Sigmoid colon (tissue), 7 donors: ENCODE measurements around the gene NTNG1. TPM values are rescaled to one million over a fixed set of nuclear protein-coding genes. Genes with fewer than 3 reads are reported as not detected.

Experiments used
- DNase-seq: peaks from one replicate; pipeline ENCODE4 v3.0.0-alpha.2; 2019
- H3K27ac ChIP-seq, 4 donors: fragments of 200-600 bp; sonication (generic); one replicate each; pipeline ENCODE4 v1.5.1; 2016 to 2019; ENCODE audit warnings: mild to moderate bottlenecking in 1 of 4
- H3K27me3 ChIP-seq, 3 donors: fragments of 200-600 bp; sonication (generic); one replicate each; pipeline ENCODE4 v1.5.1; 2019; ENCODE audit warnings: mild to moderate bottlenecking in 1 of 3
- H3K36me3 ChIP-seq, 4 donors: fragments of 200-600 bp; sonication (generic); one replicate each; pipeline ENCODE4 v1.5.1; 2016 to 2019
- H3K4me1 ChIP-seq, 4 donors: fragments of 200-600 bp; sonication (generic); one replicate each; pipeline ENCODE4 v1.5.1; 2017 to 2019
- H3K4me3 ChIP-seq, 4 donors: fragments of 200-600 bp; sonication (generic); one replicate each; pipeline ENCODE4 v1.5.1; 2017 to 2019; ENCODE audit warnings: mild to moderate bottlenecking in 2 of 4, moderate library complexity in 1 of 4
- H3K9me3 ChIP-seq, 4 donors: fragments of 200-600 bp in 3 of 4; sonication (generic) in 3 of 4; one replicate each; pipeline versions ENCODE4 v1.5.1 to v1.6.1; 2013 to 2019
- CTCF ChIP-seq, 4 experiments: fragments of 450-650 bp in 3 of 4; fragments of 200-600 bp in 1 of 4; IDR thresholded peaks; one replicate each; pipeline ENCODE4 v1.5.1; 2016 to 2019; ENCODE audit warnings: antibody characterized with exemption in 4 of 4, mild to moderate bottlenecking in 3 of 4, moderate library complexity in 2 of 4
- EP300 ChIP-seq, 4 donors: sonication (generic); formaldehyde crosslinking; IDR thresholded peaks; one replicate each; pipeline ENCODE4 v1.6.1; 2017; ENCODE audit warnings: antibody characterized with exemption in 4 of 4
- POLR2A ChIP-seq, 2 donors: fragments of 450-650 bp; IDR thresholded peaks; one replicate each; pipeline ENCODE4 v1.6.1; 2016; ENCODE audit warnings: antibody characterized with exemption in 2 of 2, mild to moderate bottlenecking in 2 of 2, moderate library complexity in 2 of 2
- POLR2AphosphoS5 ChIP-seq, 4 donors: sonication (generic); formaldehyde crosslinking; IDR thresholded peaks; one replicate each; pipeline ENCODE4 v1.6.1; 2017; ENCODE audit warnings: antibody characterized with exemption in 4 of 4
- WGBS, 2 donors: extraction: QIAGEN DNeasy Blood & Tissue Kit; methylation state at CpG; one replicate each; pipeline ENCODE4 v1.1.7; 2013; 5-methylcytosine and 5-hydroxymethylcytosine counted together
- intact Hi-C: fragments of 100-400 bp; cut with DNase I; formaldehyde crosslinking; loops from one replicate; pipeline ENCODE4 v1.15.1; 2023
- polyA plus RNA-seq, 3 donors: library from polyadenylated mRNA; stranded (reverse); fragments of 200-250 nt; gene quantifications; one replicate each; pipeline ENCODE4 v1.2.3, GENCODE V29; 2013
- total RNA-seq, 4 donors: library from RNA; depleted of rRNA; stranded (reverse); fragments of >200 nt; gene quantifications; one replicate each; pipeline ENCODE4 v1.1.0, GENCODE V29; 2016
- donor health status: healthy with polysubstance abuse.
- donor health status: Bipolar disorder and iron deficiency.
- donor health status: healthy.

Gene NTNG1
- total and polyA plus RNA-seq, 7 donors: under 0.01 to 32.5 (median 9.5) TPM; not detected in 1

GRCh38 chr1:107473065-107473464 is 332.2 kb downstream of the NTNG1 start:
- no peak for TF ChIP-seq CTCF (IDR thresholded peaks at IDR 0.05)
- intact Hi-C loops: no loop called here
- 70 to 77% methylated on average over 2 of the region's 2 CpGs for WGBS, 2 donors
- Histone ChIP-seq H3K4me1 (no peaks in the 10 kb centered on the region), H3K27me3 (no peaks in the 10 kb centered on the region), H3K27ac (no peak overlapping the region), H3K36me3 (no peaks in the 10 kb centered on the region), H3K4me3 (no peak overlapping the region), H3K9me3 (no peaks in the 10 kb centered on the region)
- no peak for DNase-seq

- Histone ChIP-seq H3K9me3 (no peaks in the 10 kb centered on the region), H3K27ac (no peak overlapping the region), H3K4me3 (no peak overlapping the region), H3K36me3 (no peaks in the 10 kb centered on the region), H3K27me3 (peaks cover 0 to 5% (median 0%) of the 10 kb centered on the region in 3 donors), H3K4me1 (peaks cover 0 to 1% (median under 1%) of the 10 kb centered on the region in 4 donors)
- intact Hi-C loops: no loop called here
- WGBS, 2 donors: 42 to 58% methylated on average over 1 of the region's 1 CpG
- no peak for TF ChIP-seq CTCF (IDR thresholded peaks at IDR 0.05)
- no peak for TF ChIP-seq POLR2AphosphoS5 (IDR thresholded peaks at IDR 0.05)
- TF ChIP-seq POLR2A (IDR thresholded peaks at IDR 0.05): no peak
- no peak for TF ChIP-seq EP300 (IDR thresholded peaks at IDR 0.05)
- no peak for DNase-seq
Observed at GRCh38 chr1:107474877-107475612, 334.2 kb downstream of the NTNG1 start.

GRCh38 chr1:107477233-107477632 is 336.4 kb downstream of the NTNG1 start:
- Histone ChIP-seq H3K27me3 (peaks cover 0 to 11% (median 0%) of the 10 kb centered on the region in 3 donors), H3K9me3 (no peaks in the 10 kb centered on the region), H3K4me1 (peaks cover 0 to 9% (median 8%) of the 10 kb centered on the region in 4 donors), H3K27ac (no peak overlapping the region), H3K4me3 (no peak overlapping the region), H3K36me3 (no peaks in the 10 kb centered on the region)
- DNase-seq: no peak
- TF ChIP-seq POLR2AphosphoS5 (IDR thresholded peaks at IDR 0.05) (no peak), POLR2A (IDR thresholded peaks at IDR 0.05) (no peak), EP300 (IDR thresholded peaks at IDR 0.05) (no peak), CTCF (IDR thresholded peaks at IDR 0.05) (no peak)
- intact Hi-C loops: no loop called here
- WGBS, 2 donors: 89 to 92% methylated on average over 2 of the region's 2 CpGs

- H3K9me3 ChIP-seq: no peaks in the 10 kb centered on the region
- H3K27me3 ChIP-seq: peaks cover 0 to 11% (median 0%) of the 10 kb centered on the region in 3 donors
- no peak overlapping the region for H3K27ac ChIP-seq
- 70 to 80% methylated on average over 11 of the region's 11 CpGs for WGBS, 2 donors
- TF ChIP-seq POLR2A (IDR thresholded peaks at IDR 0.05) (no peak), EP300 (IDR thresholded peaks at IDR 0.05) (no peak), CTCF (IDR thresholded peaks at IDR 0.05) (no peak)
- DNase-seq: no peak
- intact Hi-C loops: no loop called here
- peak overlapping the region in 1 of 4 donors; percentile 20 for H3K4me3 ChIP-seq
- peaks cover 0 to 9% (median 8%) of the 10 kb centered on the region in 4 donors for H3K4me1 ChIP-seq
- no peaks in the 10 kb centered on the region for H3K36me3 ChIP-seq
Observed at GRCh38 chr1:107479865-107480350, 339.1 kb downstream of the NTNG1 start.
